ENCODE measurements around the gene GMDS.

Gene GMDS

DNA sequence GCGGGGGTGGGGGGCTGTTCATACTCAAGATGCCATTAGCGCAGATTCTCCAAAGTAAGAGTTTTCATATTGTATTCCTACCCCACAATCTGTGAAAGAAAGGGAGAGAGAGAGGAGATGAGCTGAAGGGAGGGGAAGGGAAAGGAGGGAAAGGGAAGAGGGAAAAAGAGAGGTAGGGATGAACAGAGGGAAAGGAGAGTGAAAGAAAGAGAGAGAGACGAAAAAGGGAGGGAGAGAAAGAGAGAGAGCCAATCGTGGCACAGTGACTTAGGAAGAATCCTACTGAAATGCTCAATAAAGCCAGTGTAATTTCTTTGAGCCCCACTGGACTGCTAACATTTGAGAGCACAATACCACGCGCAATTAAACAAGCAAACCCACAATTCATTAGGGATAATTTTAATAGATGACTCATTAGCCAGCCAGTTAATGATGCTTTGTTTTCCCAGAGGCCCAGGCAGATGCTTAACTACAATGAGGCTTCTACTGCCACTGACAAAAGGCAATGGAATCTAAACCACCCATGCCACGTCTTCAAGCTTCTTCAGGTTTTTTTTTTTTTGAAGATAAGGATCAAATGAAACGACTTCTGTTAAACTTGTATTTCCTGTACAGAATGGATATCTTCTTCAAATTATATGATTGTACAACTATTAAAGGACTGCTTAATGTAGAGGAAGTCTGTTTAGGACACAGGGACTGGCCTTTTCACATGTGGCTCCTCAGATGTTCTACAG lies 328.9 kb downstream of the GMDS start:
- Histone ChIP-seq H3K27me3 (replicated peaks; ENCODE audit: control insufficient read depth, insufficient read depth, low read length) (no peaks in the 10 kb centered on the region), H3K36me3 (ENCODE audit: control insufficient read depth, insufficient read depth, low read length) (no peaks in the 10 kb centered on the region; the same call in 1 of the 2 replicates), H3K4me3 (replicated peaks; ENCODE audit: low read depth, low read length) (no peak overlapping the region)
- no peak for DNase-seq (ENCODE audit: extremely low read depth, insufficient read length)
- TF ChIP-seq, protein P1, sequence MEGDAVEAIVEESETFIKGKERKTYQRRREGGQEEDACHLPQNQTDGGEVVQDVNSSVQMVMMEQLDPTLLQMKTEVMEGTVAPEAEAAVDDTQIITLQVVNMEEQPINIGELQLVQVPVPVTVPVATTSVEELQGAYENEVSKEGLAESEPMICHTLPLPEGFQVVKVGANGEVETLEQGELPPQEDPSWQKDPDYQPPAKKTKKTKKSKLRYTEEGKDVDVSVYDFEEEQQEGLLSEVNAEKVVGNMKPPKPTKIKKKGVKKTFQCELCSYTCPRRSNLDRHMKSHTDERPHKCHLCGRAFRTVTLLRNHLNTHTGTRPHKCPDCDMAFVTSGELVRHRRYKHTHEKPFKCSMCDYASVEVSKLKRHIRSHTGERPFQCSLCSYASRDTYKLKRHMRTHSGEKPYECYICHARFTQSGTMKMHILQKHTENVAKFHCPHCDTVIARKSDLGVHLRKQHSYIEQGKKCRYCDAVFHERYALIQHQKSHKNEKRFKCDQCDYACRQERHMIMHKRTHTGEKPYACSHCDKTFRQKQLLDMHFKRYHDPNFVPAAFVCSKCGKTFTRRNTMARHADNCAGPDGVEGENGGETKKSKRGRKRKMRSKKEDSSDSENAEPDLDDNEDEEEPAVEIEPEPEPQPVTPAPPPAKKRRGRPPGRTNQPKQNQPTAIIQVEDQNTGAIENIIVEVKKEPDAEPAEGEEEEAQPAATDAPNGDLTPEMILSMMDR (IDR thresholded peaks at IDR 0.05; ENCODE audit: insufficient read depth, low read length, poor library complexity, severe bottlenecking) = no peak

DNA sequence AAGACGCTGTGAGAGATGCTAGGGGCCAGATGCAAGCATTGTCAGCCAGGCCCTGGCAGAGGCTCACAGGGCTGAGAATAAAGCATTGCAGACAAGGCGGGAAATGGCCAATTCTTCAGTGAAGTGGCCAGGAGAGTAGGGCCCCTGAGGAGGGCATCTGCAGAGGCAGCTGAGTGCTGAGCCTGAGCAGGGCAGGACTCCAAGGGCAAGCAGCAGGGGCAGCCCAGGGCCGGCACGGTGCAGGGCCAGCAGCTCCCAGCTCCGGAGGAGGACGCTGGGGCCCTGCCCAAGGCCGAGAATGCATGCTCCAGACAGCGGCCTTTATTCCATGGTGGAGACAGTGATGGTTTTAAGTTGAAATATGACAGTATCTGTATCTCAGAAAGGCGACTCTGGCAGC lies 330.2 kb downstream of the GMDS start:
- TF ChIP-seq, protein P1 (IDR thresholded peaks at IDR 0.05; ENCODE audit: insufficient read depth, low read length, poor library complexity, severe bottlenecking) = no peak
- H3K4me3 ChIP-seq (replicated peaks; ENCODE audit: low read depth, low read length) = no peak overlapping the region
- no peak for DNase-seq (ENCODE audit: extremely low read depth, insufficient read length)
- no peaks in the 10 kb centered on the region for H3K27me3 ChIP-seq (replicated peaks; ENCODE audit: control insufficient read depth, insufficient read depth, low read length)
- H3K36me3 ChIP-seq (ENCODE audit: control insufficient read depth, insufficient read depth, low read length) = no peaks in the 10 kb centered on the region; the same call in 1 of the 2 replicates

DNA sequence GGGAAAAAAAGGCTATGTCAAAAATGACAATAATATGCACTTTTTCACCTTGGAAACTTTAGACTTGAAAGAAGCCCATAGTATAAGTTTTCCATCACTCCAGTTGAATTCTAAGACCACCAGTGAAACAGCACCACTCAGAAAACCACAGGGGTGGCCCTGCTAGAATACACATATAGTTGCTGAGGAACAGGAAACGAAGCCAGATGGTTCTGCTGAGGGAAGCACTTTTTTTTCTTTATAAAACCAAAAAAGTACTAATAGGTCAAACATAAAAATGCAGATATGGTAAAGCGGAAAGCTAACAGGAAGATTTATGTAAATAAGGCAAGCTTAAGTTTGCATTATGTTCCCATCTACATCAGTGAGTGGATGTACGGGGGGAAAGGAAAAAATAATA lies 331.8 kb downstream of the GMDS start:
- Histone ChIP-seq H3K4me3 (replicated peaks; ENCODE audit: low read depth, low read length) (no peak overlapping the region), H3K36me3 (ENCODE audit: control insufficient read depth, insufficient read depth, low read length) (no peaks in the 10 kb centered on the region; the same call in 1 of the 2 replicates), H3K27me3 (replicated peaks; ENCODE audit: control insufficient read depth, insufficient read depth, low read length) (no peaks in the 10 kb centered on the region)
- TF ChIP-seq, protein P1 (IDR thresholded peaks at IDR 0.05; ENCODE audit: insufficient read depth, low read length, poor library complexity, severe bottlenecking) = no peak
- no peak for DNase-seq (ENCODE audit: extremely low read depth, insufficient read length)

DNA sequence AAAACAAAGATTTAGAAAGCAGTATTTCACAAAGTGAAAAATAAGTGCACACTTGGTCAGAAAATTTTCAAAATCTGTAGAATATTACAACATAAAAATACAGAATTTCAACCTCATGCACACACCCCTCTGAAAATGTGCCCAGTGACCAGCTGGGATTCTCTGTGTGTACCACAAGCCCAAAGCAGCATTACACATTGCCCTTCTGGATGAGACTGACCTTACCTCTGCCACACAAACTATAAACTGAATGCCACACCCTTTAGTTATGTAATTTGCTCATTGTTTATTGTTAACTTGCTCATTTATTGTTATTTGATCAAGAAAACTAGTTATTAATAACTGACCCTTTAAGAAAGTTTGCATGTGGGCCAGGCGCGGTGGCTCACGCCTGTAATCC lies 332.7 kb downstream of the GMDS start:
- H3K36me3 ChIP-seq (ENCODE audit: control insufficient read depth, insufficient read depth, low read length) = no peaks in the 10 kb centered on the region; the same call in 1 of the 2 replicates
- no peak overlapping the region for H3K4me3 ChIP-seq (replicated peaks; ENCODE audit: low read depth, low read length)
- TF ChIP-seq, protein P1 (IDR thresholded peaks at IDR 0.05; ENCODE audit: insufficient read depth, low read length, poor library complexity, severe bottlenecking) = no peak
- H3K27me3 ChIP-seq (replicated peaks; ENCODE audit: control insufficient read depth, insufficient read depth, low read length) = no peaks in the 10 kb centered on the region
- DNase-seq (ENCODE audit: extremely low read depth, insufficient read length) = no peak

DNA sequence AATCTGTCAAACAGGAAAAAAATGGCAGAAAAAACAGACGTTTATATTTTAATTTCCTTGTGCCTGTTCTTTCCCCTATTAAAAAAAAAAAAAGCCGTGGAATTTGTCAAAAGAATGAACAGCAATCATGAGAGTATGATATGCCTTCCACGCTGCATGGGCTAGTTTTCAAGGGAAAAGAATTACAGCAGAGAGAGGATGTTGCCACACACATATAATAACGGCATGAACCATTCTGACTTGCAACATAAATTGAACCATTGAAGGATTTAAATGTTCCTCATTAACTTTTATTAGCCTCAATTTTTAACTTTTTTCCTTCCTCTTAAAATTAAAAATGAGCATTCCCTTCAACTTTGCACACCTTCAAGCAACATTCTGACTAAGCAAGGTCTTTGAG lies 333.9 kb downstream of the GMDS start:
- no peak for DNase-seq (ENCODE audit: extremely low read depth, insufficient read length)

More for the DNA sequence above, 333.9 kb downstream of the GMDS start:
- TF ChIP-seq, protein P1 (IDR thresholded peaks at IDR 0.05; ENCODE audit: insufficient read depth, low read length, poor library complexity, severe bottlenecking) = no peak
- H3K36me3 ChIP-seq (ENCODE audit: control insufficient read depth, insufficient read depth, low read length) = no peaks in the 10 kb centered on the region; the same call in 1 of the 2 replicates
- no peak overlapping the region for H3K4me3 ChIP-seq (replicated peaks; ENCODE audit: low read depth, low read length)
- H3K27me3 ChIP-seq (replicated peaks; ENCODE audit: control insufficient read depth, insufficient read depth, low read length) = no peaks in the 10 kb centered on the region
